ENCODE data around the gene SRSF5.
"Not testable (repeated sequence)": the region's sequence is repeated elsewhere in the genome, so short reads cannot be mapped to it uniquely, and the experiment has no call there.

The SRSF5 gene

DNA sequence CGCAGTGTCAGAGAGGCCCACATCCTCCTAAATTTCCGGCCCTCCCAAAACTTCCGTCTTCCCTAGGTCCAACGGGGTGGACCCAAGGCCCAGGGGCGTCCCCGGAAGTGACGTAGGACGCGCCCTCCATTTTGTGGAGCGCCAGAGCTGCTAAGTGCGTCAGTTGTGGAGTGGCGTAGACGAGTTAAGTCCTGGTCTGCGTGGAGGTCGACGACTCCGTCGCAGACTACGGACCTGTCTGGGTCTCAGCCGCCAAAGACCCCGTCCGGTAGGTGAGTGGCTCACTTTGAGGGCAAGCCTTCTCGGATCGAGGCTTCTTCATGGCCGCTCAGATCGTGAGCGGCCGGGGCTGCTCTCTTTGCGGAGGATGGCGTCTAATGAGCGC lies at the start of gene SRSF5:
SRSF5 (plus strand) TSS at position 159 of the 385 bp plus-strand sequence. CDS start 1,015 bp downstream, outside the sequence.
- DNase-seq: peak; percentile 74

DNA sequence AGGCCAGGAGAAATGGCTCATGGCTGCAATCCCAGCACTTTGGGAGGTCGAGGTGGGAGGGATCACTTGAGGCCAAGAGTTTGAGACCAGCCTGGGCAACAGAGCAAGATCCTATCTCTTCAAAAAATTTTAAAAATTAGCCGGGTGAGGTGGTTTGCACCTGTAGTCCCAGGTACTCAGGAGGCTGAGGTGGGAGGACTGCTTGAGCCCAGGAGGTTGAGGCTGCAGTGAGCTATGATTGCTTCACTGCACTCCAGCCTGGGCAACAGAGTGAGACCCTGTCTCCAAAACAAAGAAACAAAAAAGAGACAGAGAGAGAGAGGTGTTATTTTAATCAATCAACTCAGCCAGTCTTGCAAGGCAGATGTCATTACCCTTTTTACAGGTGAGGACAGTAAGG lies 48.3 kb upstream of the SRSF5 start:
- not testable (repeated sequence) for DNase-seq

DNA sequence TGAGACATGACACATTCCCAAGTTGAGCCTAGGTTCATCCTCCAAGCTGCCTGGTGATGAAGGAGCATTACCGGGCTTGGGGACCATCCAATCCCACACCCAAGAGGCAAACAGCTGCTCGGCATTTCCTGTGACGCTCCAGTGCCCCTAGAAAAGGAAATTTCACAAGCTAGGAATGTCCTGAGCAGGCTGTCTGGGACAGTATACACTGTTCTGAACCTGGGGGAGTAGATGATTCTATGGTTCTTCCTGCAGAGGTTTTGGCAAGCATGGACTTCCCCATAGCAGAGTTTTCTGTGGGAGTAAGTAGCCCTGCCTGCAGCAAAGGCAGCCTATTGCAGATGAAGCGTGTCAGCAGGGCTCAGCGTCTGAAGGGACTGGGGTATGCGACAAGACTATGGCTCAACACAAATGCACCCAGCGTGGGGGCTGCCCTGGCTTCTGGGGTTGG lies 47.4 kb upstream of the SRSF5 start:
- DNase-seq: no peak

- DNase-seq: no peak
Measured at GRCh38 chr14:69720912-69721311, 46.0 kb upstream of the SRSF5 start.

- DNase-seq: peak; percentile 31
Measured at GRCh38 chr14:69726761-69727511, 40.0 kb upstream of the SRSF5 start.

- no peak for DNase-seq
Measured at GRCh38 chr14:69727860-69728259, 39.1 kb upstream of the SRSF5 start.

- DNase-seq: not testable (repeated sequence)
Measured at GRCh38 chr14:69731919-69732598, 34.9 kb upstream of the SRSF5 start.

- not testable (repeated sequence) for DNase-seq
Measured at GRCh38 chr14:69736405-69736804, 30.5 kb upstream of the SRSF5 start.

GRCh38 chr14:69741055-69741454 lies 25.9 kb upstream of the SRSF5 start:
- no peak for DNase-seq

DNA sequence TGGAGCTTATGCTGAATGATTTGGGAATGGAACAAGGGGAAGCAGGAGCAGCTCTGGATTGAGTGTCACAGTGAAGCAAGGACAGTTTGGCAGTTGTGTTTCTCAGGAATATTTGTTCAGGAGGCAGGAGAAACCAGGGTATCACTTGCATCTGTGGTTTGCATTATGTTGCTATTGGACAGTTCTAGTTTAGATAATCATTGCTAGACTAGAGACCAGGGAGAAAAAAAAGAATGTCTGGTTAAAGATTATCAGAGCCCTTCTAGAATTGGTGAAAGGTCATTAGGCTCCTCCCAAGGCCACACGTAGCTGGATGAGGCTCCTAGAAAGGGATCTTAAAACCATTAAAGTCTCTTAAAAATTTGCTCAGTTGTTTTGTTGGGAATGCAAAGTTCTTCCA lies 17.0 kb upstream of the SRSF5 start:
- no peak for DNase-seq

DNA sequence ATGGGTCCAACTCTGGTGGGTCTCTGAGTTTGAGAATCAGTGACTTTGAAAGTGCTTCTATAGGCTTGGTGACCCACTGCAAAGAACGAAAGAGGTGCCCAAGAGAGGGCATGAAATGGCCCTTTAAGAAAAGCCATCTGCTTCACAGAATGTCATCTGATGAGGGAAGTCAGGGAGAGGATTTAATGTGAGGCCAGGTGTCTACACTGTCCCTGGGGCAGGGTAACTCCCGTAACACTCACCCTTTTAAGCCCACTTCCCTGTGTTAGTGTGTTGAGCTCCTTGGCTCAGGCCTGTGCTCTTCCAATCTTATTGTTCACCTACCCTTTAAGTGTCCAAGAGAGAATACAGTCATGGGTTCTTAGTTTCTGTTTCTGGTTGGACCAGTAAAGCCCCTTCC lies 16.4 kb upstream of the SRSF5 start:
- no peak for DNase-seq

DNA sequence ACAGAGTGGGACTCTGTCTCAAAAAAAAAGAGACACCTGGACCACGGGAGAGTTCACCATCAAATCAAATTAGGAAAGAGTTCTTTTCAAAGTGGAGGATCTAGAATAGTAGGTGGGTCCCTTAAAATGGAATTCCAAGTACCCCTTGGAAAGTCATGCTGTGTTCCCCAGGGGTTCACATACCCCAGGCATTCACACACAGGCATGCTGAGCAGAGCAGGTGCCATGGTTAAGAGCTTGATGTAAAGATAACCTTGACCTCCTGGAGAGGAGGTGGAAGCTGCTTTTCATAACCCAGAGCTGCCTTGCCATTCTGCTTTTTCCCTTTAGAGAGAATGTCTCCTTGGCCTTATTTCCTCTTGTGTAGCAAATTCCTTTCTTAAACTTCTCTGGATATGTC lies 14.2 kb upstream of the SRSF5 start:
- no peak for DNase-seq

DNA sequence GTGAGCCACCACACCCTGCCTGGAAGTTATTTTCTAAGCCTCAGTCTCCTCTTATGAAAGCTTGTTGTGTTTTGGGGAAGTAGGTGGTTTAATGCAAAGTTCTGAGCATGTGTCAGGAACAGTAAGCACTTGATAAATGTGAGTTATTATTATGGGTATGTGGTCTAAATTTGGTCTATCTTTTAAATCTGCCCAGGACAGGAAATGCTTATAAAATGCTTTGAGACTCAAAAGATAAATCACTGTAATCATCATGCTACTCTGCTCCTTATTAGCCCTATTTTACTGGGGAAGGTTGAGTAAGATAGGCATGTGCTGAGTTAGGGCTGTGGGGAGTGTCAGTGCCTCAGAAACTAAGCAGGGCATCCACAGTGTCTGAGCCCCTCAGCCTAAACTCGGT lies 13.1 kb upstream of the SRSF5 start:
- DNase-seq: no peak

DNA sequence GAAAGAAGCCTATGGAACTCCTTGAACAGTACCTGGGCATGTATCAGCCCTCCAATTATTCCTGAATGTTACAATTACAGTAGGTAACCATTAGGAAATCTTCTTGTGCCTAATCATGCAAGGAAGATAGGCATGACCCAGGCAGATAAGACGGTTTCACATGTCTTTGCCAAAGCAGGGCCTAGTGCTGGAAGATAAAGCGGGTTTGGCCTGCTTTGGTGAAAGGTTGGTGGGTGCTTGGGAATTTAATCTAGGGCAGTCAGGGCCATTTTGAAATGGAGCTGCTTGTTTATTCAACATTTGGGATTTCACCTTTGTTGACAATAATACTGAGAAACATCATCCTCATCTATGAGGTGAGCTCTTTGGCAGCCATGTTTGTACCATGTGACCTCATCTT lies 12.5 kb upstream of the SRSF5 start:
- no peak for DNase-seq

DNA sequence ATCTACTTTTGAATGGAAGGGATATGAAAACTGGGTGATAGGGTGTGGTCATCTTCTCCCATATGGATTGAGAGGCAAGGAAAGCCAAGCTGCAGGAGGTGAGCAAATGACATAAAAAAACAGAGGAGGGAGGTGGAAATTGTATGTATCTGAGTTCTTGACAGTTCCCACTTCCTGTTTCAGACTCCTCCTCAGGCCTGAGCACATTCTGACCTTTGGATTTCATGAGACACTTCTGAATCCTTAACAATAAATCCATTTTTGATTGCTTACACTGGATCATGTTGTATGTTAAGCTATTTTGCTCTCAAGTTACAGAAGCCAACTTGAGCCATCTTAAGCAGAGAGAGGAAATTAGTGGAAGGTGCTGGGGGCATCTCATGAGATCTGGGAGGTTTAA lies 11.6 kb upstream of the SRSF5 start:
- no peak for DNase-seq

GRCh38 chr14:69755784-69756183 lies 11.2 kb upstream of the SRSF5 start:
- no peak for DNase-seq

- DNase-seq: no peak
Measured at GRCh38 chr14:69756298-69756697, 10.6 kb upstream of the SRSF5 start.

DNA sequence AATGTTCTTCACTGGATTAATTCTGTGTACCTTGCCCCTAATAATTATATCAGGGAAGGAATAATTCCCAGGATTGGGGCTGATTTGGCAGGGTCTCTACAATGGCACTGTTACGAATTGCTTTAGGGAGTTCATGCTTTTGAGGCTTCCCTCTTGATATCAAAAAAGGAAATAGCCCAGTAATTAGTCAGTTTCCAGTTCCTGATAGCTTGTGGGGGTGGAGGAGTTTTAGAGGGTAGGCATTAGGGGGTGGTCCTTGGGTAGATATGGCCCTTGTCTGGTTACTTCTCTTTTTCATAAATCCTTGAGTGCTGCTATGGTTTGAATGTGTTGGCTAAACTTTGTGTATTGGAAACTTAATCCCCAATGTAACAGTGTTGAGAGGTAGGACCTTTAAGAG lies 6.1 kb upstream of the SRSF5 start:
- DNase-seq: no peak

- DNase-seq: no peak
Measured at GRCh38 chr14:69763761-69764510, 3.0 kb upstream of the SRSF5 start.

DNA sequence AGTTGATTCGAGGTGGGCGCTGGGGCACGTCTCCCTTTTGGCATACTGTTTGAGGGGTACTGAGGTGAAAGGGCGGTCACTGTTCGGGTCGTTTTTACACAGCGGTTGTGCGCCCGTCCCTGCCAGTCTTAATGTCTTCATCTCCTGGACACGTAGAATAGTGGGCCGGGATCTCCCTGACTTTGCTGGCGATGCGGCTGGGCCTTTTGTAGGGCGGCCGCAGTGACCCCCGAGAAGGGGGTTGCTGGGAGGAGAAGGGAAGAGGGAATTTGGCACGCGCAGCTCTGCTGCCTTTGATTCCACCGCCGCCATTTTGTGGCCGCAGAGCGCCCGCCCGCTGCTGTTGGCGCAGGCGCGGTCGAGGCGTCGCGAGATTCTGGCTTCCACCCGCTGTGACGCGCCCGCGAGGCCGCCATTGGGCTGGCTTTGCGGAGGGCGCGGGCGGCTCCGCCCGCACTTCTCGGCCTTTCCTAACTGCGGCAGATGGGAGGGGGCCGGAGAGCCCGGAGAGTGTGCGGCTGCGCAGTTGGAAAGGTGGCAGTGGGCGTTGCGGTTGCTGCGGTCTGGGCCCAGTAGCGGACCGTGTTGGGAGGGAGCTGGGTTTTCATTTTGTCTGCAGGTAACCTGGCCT lies 542 bp downstream of the SRSF5 start:
- peak; percentile 73 for DNase-seq

- no peak for DNase-seq
Measured at GRCh38 chr14:69768873-69769272, 1.9 kb downstream of the SRSF5 start.

GRCh38 chr14:69769623-69770022 lies 2.7 kb downstream of the SRSF5 start:
- DNase-seq: no peak

- DNase-seq: no peak
Measured at GRCh38 chr14:69770559-69770958, 3.6 kb downstream of the SRSF5 start.
